H9 (cell line): ENCODE data around the gene PELI2. TPM values are rescaled to one million over a fixed set of nuclear protein-coding genes. Genes with fewer than 3 reads are reported as not detected.

ENCODE experiments used
- DNase-seq: peaks from one replicate; pipeline ENCODE4 v3.0.0-alpha.2; 2017
- H2AFZ ChIP-seq: one replicate; pipeline ENCODE4 v1.6.1; 2013; ENCODE audit warnings: mild to moderate bottlenecking, low read length, control low read depth, moderate library complexity
- H2AK5ac ChIP-seq: 2 replicates; pipeline ENCODE4 v1.6.1; 2013; ENCODE audit warnings: low read length, control low read depth, mixed read lengths; ENCODE audit not compliant: insufficient read length
- H2BK120ac ChIP-seq: one replicate; pipeline ENCODE4 v1.6.1; 2013; ENCODE audit warnings: low read depth, mild to moderate bottlenecking, low read length, control low read depth, inconsistent platforms; ENCODE audit not compliant: poor library complexity, severe bottlenecking
- H2BK12ac ChIP-seq: 2 replicates; pipeline ENCODE4 v1.6.1; 2013; ENCODE audit warnings: low read length, control low read depth, mixed read lengths, low read depth; ENCODE audit not compliant: insufficient read length
- H2BK15ac ChIP-seq: 2 replicates; pipeline ENCODE4 v1.6.1; 2013; ENCODE audit warnings: low read depth, low read length, control low read depth
- H2BK20ac ChIP-seq: one replicate; pipeline ENCODE4 v1.6.1; 2013; ENCODE audit warnings: low read depth, mild to moderate bottlenecking, low read length, control low read depth, inconsistent platforms; ENCODE audit not compliant: poor library complexity, severe bottlenecking
- H2BK5ac ChIP-seq: 2 replicates; pipeline ENCODE4 v1.6.1; 2013; ENCODE audit warnings: low read length, control low read depth, mixed read lengths; ENCODE audit not compliant: insufficient read length
- H3K14ac ChIP-seq: 2 replicates; pipeline ENCODE4 v1.6.1; 2013; ENCODE audit warnings: low read length, control low read depth; ENCODE audit not compliant: insufficient read depth
- H3K18ac ChIP-seq: 2 replicates; pipeline ENCODE4 v1.6.1; 2013; ENCODE audit warnings: low read depth, mild to moderate bottlenecking, mixed read lengths, low read length, control low read depth; ENCODE audit not compliant: insufficient read length
- H3K23ac ChIP-seq: 2 replicates; pipeline ENCODE4 v1.6.1; 2013; ENCODE audit warnings: low read length, control low read depth, mixed read lengths, low read depth; ENCODE audit not compliant: insufficient read length
- H3K23me2 ChIP-seq: 2 replicates; pipeline ENCODE4 v1.6.1; 2013; ENCODE audit warnings: low read depth, mild to moderate bottlenecking, mixed read lengths, low read length, control low read depth; ENCODE audit not compliant: insufficient read length, poor library complexity, severe bottlenecking
- H3K27ac ChIP-seq: 2 replicates; pipeline ENCODE4 v1.5.1; 2013; ENCODE audit warnings: low read length, control low read depth, mixed read lengths, low read depth; ENCODE audit not compliant: insufficient read length
- H3K27me3 ChIP-seq: 2 replicates; pipeline ENCODE4 v1.6.1; 2013; ENCODE audit warnings: low read length, control low read depth, inconsistent platforms; ENCODE audit not compliant: insufficient read depth
- H3K4ac ChIP-seq: 2 replicates; pipeline ENCODE4 v1.6.1; 2013; ENCODE audit warnings: low read depth, mild to moderate bottlenecking, control low read depth, inconsistent platforms, low read length, moderate library complexity
- H3K4me1 ChIP-seq: 2 replicates; pipeline ENCODE4 v1.6.1; 2013; ENCODE audit warnings: low read length, control low read depth, inconsistent platforms; ENCODE audit not compliant: insufficient read depth
- H3K4me2 ChIP-seq: 2 replicates; pipeline ENCODE4 v1.6.1; 2013; ENCODE audit warnings: low read length, control low read depth, mixed read lengths; ENCODE audit not compliant: insufficient read length, insufficient read depth
- H3K56ac ChIP-seq: 2 replicates; pipeline ENCODE4 v1.6.1; 2013; ENCODE audit warnings: low read depth, mild to moderate bottlenecking, mixed read lengths, low read length, control low read depth; ENCODE audit not compliant: insufficient read length
- H3K79me1 ChIP-seq: 2 replicates; pipeline ENCODE4 v1.6.1; 2013; ENCODE audit warnings: low read depth, mild to moderate bottlenecking, moderate library complexity, low read length, control low read depth, inconsistent platforms; ENCODE audit not compliant: insufficient read depth, poor library complexity, severe bottlenecking
- H3K79me2 ChIP-seq: 2 replicates; pipeline ENCODE4 v1.6.1; 2013; ENCODE audit warnings: low read length, control low read depth, inconsistent platforms; ENCODE audit not compliant: insufficient read depth
- H3K9ac ChIP-seq: 2 replicates; pipeline ENCODE4 v1.6.1; 2013; ENCODE audit warnings: low read length, control low read depth, mixed read lengths; ENCODE audit not compliant: insufficient read length; ENCODE audit errors: extremely low read depth
- H3K9me3 ChIP-seq: one replicate; pipeline ENCODE4 v1.6.1; 2013; ENCODE audit warnings: low read depth, low read length, inconsistent platforms; ENCODE audit not compliant: control insufficient read depth
- H3T11ph ChIP-seq: one replicate; pipeline ENCODE4 v1.6.1; 2013; ENCODE audit warnings: mild to moderate bottlenecking, low read length, control low read depth, inconsistent platforms
- H4K20me1 ChIP-seq: one replicate; pipeline ENCODE4 v1.6.1; 2013; ENCODE audit not compliant: control insufficient read depth, insufficient read length, insufficient read depth
- H4K5ac ChIP-seq: 2 replicates; pipeline ENCODE4 v1.6.1; 2013; ENCODE audit warnings: low read depth, mild to moderate bottlenecking, mixed read lengths, low read length, control low read depth; ENCODE audit not compliant: insufficient read length
- H4K8ac ChIP-seq: replicated peaks from 2 replicates; pipeline ENCODE4 v1.6.1; 2013; ENCODE audit warnings: low read length, control low read depth, mixed read lengths, low read depth; ENCODE audit not compliant: insufficient read length
- H4K91ac ChIP-seq: 2 replicates; pipeline ENCODE4 v1.6.1; 2013; ENCODE audit warnings: low read depth, mild to moderate bottlenecking, moderate library complexity, mixed read lengths, low read length, control low read depth; ENCODE audit not compliant: insufficient read length
- H3K27ac Mint-ChIP-seq, 3 experiments: 2 replicates in 2 of 3; 3 replicates in 1 of 3; pipeline ENCODE4 v1.8.0; 2020 to 2021; ENCODE audit warnings: mixed read lengths in 3 of 3, mild to moderate bottlenecking in 1 of 3, moderate library complexity in 1 of 3
- H3K27me3 Mint-ChIP-seq: 2 replicates; pipeline ENCODE4 v1.8.0; 2021; ENCODE audit warnings: low read depth, mild to moderate bottlenecking, moderate library complexity, mixed read lengths
- H3K36me3 Mint-ChIP-seq, 3 experiments: 2 replicates in 2 of 3; 3 replicates in 1 of 3; pipeline ENCODE4 v1.8.0; 2020 to 2021; ENCODE audit warnings: low read depth in 3 of 3, mixed read lengths in 3 of 3; ENCODE audit not compliant: insufficient read depth in 1 of 3
- H3K4me1 Mint-ChIP-seq, 2 experiments: 2 replicates each; pipeline ENCODE4 v1.8.0; 2020; ENCODE audit warnings: mixed read lengths in 2 of 2
- H3K4me3 Mint-ChIP-seq, 2 experiments: 2 replicates in 1 of 2; 3 replicates in 1 of 2; pipeline ENCODE4 v1.8.0; 2020 to 2021; ENCODE audit warnings: mild to moderate bottlenecking in 2 of 2, mixed read lengths in 2 of 2, moderate library complexity in 1 of 2
- H3K9me3 Mint-ChIP-seq, 2 experiments: 2 replicates in 1 of 2; 3 replicates in 1 of 2; pipeline ENCODE4 v1.8.0; 2020; ENCODE audit warnings: mild to moderate bottlenecking in 2 of 2, mixed read lengths in 2 of 2, moderate library complexity in 1 of 2
- WGBS: extraction: QIAGEN DNeasy Blood & Tissue Kit; methylation state at CpG from one replicate; pipeline ENCODE4 v1.1.7; 2013; ENCODE audit warnings: missing lambda C conversion rate, low lambda C conversion rate, mixed read lengths; ENCODE audit not compliant: insufficient read length; ENCODE audit errors: extremely low coverage; 5-methylcytosine and 5-hydroxymethylcytosine counted together
- total RNA-seq: library from RNA; stranded (reverse); gene quantifications from 2 replicates; pipeline ENCODE4 v1.2.1, GENCODE V29; 2021
- TF ChIP-seq, protein P1 (sequence below): fragments of 200-600 bp; sonication (generic); conservative IDR thresholded peaks from 3 replicates; pipeline ENCODE4 v1.8.0; 2021; ENCODE audit warnings: antibody characterized with exemption, mild to moderate bottlenecking

Gene PELI2
- total RNA-seq, 1 experiment from 2014 or later: 18.0 TPM

DNA sequence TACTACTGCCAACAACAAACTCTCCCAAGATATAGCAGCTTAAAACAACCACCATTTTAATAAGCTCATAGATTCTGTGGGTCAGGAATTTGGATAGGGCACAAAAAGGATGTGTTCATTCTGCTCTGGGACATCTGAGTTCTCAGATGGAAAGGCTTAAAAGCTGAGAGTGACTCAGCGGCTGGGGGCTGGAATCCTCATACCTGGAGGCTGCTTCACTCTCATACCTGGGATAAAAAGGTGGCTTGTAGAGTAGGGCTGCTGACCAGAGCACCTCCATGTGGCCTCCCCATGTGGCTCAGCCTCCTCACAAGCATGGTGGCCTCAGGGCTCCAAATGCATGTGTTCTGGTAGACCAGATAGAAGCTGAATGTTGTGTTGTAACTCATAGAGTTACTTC, 20.2 kb upstream of the PELI2 start:
- Histone ChIP-seq H3K79me2 (no peaks in the 10 kb centered on the region), H3K18ac (no peak overlapping the region), H3K56ac (no peak overlapping the region), H3K9ac (no peak overlapping the region), H3K4ac (no peak overlapping the region), H2BK5ac (no peak overlapping the region), H3K27me3 (no peaks in the 10 kb centered on the region), H3K79me1 (no peaks in the 10 kb centered on the region), H3K23ac (no peak overlapping the region), H3K27ac (no peak overlapping the region), H3K9me3 (no peaks in the 10 kb centered on the region), H2BK120ac (no peak overlapping the region), H3K4me1 (peaks cover 1% of the 10 kb centered on the region; the same call in 1 of the 2 replicates), H4K20me1 (no peaks in the 10 kb centered on the region), H2AFZ (no peak overlapping the region), H3K23me2 (no peaks in the 10 kb centered on the region), H2AK5ac (no peak overlapping the region), H2BK12ac (no peak overlapping the region), H2BK20ac (no peak overlapping the region), H2BK15ac (no peak overlapping the region), H3K4me2 (no peak overlapping the region), H4K5ac (no peak overlapping the region), H4K8ac (no peak overlapping the region), H3K14ac (no peak overlapping the region), H3T11ph (no peak overlapping the region), H4K91ac (no peak overlapping the region)
- no peaks in the 10 kb centered on the region; a peak in 2 of 7 replicates for H3K36me3 Mint-ChIP-seq
- WGBS: no CpG with 5 or more reads among the region's 1 CpG
- no peak for DNase-seq
- H3K27ac Mint-ChIP-seq: no peak overlapping the region
- TF ChIP-seq, protein P1, sequence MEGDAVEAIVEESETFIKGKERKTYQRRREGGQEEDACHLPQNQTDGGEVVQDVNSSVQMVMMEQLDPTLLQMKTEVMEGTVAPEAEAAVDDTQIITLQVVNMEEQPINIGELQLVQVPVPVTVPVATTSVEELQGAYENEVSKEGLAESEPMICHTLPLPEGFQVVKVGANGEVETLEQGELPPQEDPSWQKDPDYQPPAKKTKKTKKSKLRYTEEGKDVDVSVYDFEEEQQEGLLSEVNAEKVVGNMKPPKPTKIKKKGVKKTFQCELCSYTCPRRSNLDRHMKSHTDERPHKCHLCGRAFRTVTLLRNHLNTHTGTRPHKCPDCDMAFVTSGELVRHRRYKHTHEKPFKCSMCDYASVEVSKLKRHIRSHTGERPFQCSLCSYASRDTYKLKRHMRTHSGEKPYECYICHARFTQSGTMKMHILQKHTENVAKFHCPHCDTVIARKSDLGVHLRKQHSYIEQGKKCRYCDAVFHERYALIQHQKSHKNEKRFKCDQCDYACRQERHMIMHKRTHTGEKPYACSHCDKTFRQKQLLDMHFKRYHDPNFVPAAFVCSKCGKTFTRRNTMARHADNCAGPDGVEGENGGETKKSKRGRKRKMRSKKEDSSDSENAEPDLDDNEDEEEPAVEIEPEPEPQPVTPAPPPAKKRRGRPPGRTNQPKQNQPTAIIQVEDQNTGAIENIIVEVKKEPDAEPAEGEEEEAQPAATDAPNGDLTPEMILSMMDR: no peak
- no peaks in the 10 kb centered on the region for H3K27me3 Mint-ChIP-seq
- H3K4me1 Mint-ChIP-seq: peaks cover 2 to 11% of the 10 kb centered on the region in 2 experiments; a peak in 3 of 4 replicates
- H3K4me3 Mint-ChIP-seq: no peak overlapping the region
- no peaks in the 10 kb centered on the region for H3K9me3 Mint-ChIP-seq
